OCI-LY7 (cell line): ENCODE data around the gene AHCYL1. TPM values are rescaled to one million over a fixed set of nuclear protein-coding genes. Genes with fewer than 3 reads are reported as not detected.

ENCODE experiments used
- BruUV-seq: library from RNA; stranded (reverse); fragments of 400-500 nt; replicated peaks from 2 replicates; lab custom pipeline; 2021; lab: Mats Ljungman, UMichigan
- CTCF ChIA-PET: fragments of 300-600 bp; sonication (Branson Sonifier 250); formaldehyde crosslinking; loops from one replicate; lab custom pipeline; 2022; ENCODE audit warnings: antibody characterized with exemption; ENCODE audit not compliant: unreplicated experiment; lab: Charles Lee
- POLR2A ChIA-PET: fragments of 300-600 bp; sonication (Branson Sonifier 250); formaldehyde crosslinking; loops from one replicate; lab custom pipeline; 2022; ENCODE audit warnings: antibody characterized with exemption; lab: Charles Lee
- DNase-seq: peaks from one replicate; pipeline ENCODE4 v3.0.0-alpha.2; 2015; ENCODE audit warnings: low spot score
- H2AFZ ChIP-seq: fragments of 200-600 bp; sonication (generic), shearing (Covaris generic); 2 replicates; pipeline ENCODE4 v1.6.1; 2014; ENCODE audit warnings: mild to moderate bottlenecking, antibody characterized with exemption, low read length, moderate library complexity
- H3K27ac ChIP-seq: fragments of 200-600 bp; sonication (generic); 2 replicates; pipeline ENCODE4 v1.5.1; 2014; ENCODE audit warnings: mixed run types, low read depth, mild to moderate bottlenecking, moderate library complexity, low read length, inconsistent platforms; ENCODE audit not compliant: poor library complexity, severe bottlenecking
- H3K36me3 ChIP-seq: fragments of 200-600 bp; sonication (generic); 2 replicates; pipeline ENCODE4 v1.6.1; 2014; ENCODE audit warnings: mild to moderate bottlenecking, antibody characterized with exemption, low read length, moderate library complexity, mixed read lengths; ENCODE audit not compliant: insufficient read depth
- H3K4me1 ChIP-seq: fragments of 200-600 bp; sonication (generic); 2 replicates; pipeline ENCODE4 v1.5.1; 2014; ENCODE audit warnings: mild to moderate bottlenecking, low read length; ENCODE audit not compliant: insufficient read depth, poor library complexity, severe bottlenecking
- H3K4me2 ChIP-seq: fragments of 200-600 bp; sonication (generic); 2 replicates; pipeline ENCODE4 v1.6.1; 2014; ENCODE audit warnings: mild to moderate bottlenecking, low read length
- H3K4me3 ChIP-seq: fragments of 200-600 bp; sonication (generic); 2 replicates; pipeline ENCODE4 v1.5.1; 2014; ENCODE audit warnings: mild to moderate bottlenecking, low read depth, low read length; ENCODE audit not compliant: poor library complexity, severe bottlenecking
- H3K79me2 ChIP-seq: fragments of 200-600 bp; sonication (generic); 2 replicates; pipeline ENCODE4 v1.6.1; 2016; ENCODE audit warnings: low read depth, mild to moderate bottlenecking, low read length, moderate library complexity, mixed read lengths; ENCODE audit not compliant: insufficient read depth
- H3K9me2 ChIP-seq: fragments of 200-600 bp; sonication (generic); 2 replicates; pipeline ENCODE4 v1.6.1; 2016; ENCODE audit warnings: mild to moderate bottlenecking, low read length, mixed read lengths; ENCODE audit not compliant: insufficient read depth
- H3K9me3 ChIP-seq: fragments of 200-600 bp; sonication (generic); 2 replicates; pipeline ENCODE4 v1.6.1; 2014; ENCODE audit warnings: mild to moderate bottlenecking, mixed run types, low read length, mixed read lengths
- H4K20me1 ChIP-seq: fragments of 200-600 bp; sonication (generic); 2 replicates; pipeline ENCODE4 v1.6.1; 2014; ENCODE audit warnings: mild to moderate bottlenecking, antibody characterized with exemption, low read length, moderate library complexity, mixed read lengths; ENCODE audit not compliant: insufficient read depth
- EZH2phosphoT487 ChIP-seq: fragments of 200-600 bp; sonication (generic); IDR thresholded peaks from 2 replicates; pipeline ENCODE4 v1.6.1; 2018; ENCODE audit warnings: low read depth, borderline replicate concordance, mild to moderate bottlenecking, mixed run types, antibody characterized with exemption, low read length, moderate library complexity, mixed read lengths
- intact Hi-C: fragments of 100-400 bp; cut with micrococcal nuclease; formaldehyde crosslinking; loops from one replicate; pipeline ENCODE4 v1.10.0; 2022; ENCODE audit not compliant: unreplicated experiment
- total RNA-seq, 2 experiments: library from RNA; depleted of rRNA in 1 of 2; stranded (reverse); fragments of >200 nt in 1 of 2; shearing (Covaris generic) in 1 of 2; gene quantifications; 2 replicates each; pipeline ENCODE4 v1.2.3, GENCODE V29; 2014 to 2022
- TF ChIP-seq, protein P1 (sequence below): fragments of 200-600 bp; sonication (generic); conservative IDR thresholded peaks from 2 replicates; pipeline ENCODE4 v1.5.1; 2014; ENCODE audit warnings: mild to moderate bottlenecking, antibody characterized with exemption, low read length, moderate library complexity, mixed read lengths

The AHCYL1 gene
- total RNA-seq, 2 experiments from 2014 or later = 20.5 to 45.5 TPM

DNA sequence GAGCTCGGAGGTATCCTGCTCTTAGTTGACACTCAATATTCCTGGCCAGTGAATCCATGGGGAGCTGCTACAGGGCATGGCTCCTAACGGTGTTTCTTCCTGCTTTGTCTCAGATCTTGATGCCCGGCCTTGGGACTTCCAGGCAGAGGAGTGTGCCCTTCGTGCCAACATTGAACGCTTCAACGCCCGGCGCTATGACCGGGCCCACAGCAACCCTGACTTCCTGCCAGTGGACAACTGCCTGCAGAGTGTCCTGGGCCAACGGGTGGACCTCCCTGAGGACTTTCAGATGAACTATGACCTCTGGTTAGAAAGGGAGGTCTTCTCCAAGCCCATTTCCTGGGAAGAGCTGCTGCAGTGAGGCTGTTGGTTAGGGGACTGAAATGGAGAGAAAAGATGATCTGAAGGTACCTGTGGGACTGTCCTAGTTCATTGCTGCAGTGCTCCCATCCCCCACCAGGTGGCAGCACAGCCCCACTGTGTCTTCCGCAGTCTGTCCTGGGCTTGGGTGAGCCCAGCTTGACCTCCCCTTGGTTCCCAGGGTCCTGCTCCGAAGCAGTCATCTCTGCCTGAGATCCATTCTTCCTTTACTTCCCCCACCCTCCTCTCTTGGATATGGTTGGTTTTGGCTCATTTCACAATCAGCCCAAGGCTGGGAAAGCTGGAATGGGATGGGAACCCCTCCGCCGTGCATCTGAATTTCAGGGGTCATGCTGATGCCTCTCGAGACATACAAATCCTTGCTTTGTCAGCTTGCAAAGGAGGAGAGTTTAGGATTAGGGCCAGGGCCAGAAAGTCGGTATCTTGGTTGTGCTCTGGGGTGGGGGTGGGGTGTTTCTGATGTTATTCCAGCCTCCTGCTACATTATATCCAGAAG is 69.2 kb downstream of the AHCYL1 start:
- H3K27ac ChIP-seq = no peak overlapping the region
- POLR2A ChIA-PET = interaction anchor here (0.6 to 1.0 kb wide), 3 partner anchors 9 to 401 kb away, joined by 3 to 6 read pairs (median 5); no protein-coding TSS in a partner anchor
- intact Hi-C loops = loop anchor here (1.0 kb wide), 1 partner anchor 53 kb away; no protein-coding TSS in a partner anchor

DNA sequence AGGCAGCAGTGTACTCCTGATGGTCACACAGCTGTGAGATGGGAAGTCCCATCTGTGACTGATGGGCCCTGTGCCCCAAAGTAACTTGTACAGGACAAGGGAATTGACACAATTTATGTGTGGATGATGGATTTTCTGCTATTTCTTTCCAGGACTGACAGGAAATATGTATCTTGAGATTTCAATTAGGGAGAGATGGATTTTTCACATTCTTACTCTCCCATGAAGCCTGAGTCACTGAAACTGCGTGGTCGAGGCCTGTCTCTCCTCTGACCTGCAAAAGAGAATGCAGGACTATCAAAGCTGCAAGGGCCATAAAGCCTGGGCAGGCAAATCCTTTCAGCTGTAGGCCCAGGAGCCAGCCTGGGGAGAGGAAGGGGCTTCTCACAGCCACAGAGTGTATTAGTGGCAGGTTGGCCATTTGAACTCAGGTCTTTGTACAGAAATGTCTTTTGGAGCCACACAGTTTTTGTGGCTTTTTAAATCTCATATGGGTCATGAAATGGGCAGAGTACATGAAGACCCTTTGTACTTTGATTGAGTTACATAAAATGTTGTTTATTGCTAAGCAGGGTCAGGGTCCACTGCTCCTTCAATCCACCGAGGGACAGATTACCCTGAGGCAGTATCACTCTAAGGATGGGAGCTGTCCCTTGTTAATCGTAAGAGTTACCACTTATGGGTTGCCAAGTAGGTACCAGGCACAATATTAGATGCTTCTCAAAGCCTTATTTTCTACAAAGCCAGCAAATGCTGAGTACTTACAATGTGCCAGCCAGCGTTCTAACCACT is 71.1 kb downstream of the AHCYL1 start:
- BruUV-seq = no TSS peak
- DNase-seq = no peak
- no peak overlapping the region for H2AFZ ChIP-seq
- H3K9me2 ChIP-seq = no peaks in the 10 kb centered on the region
- no peak for TF ChIP-seq EZH2phosphoT487
- TF ChIP-seq, protein P1, sequence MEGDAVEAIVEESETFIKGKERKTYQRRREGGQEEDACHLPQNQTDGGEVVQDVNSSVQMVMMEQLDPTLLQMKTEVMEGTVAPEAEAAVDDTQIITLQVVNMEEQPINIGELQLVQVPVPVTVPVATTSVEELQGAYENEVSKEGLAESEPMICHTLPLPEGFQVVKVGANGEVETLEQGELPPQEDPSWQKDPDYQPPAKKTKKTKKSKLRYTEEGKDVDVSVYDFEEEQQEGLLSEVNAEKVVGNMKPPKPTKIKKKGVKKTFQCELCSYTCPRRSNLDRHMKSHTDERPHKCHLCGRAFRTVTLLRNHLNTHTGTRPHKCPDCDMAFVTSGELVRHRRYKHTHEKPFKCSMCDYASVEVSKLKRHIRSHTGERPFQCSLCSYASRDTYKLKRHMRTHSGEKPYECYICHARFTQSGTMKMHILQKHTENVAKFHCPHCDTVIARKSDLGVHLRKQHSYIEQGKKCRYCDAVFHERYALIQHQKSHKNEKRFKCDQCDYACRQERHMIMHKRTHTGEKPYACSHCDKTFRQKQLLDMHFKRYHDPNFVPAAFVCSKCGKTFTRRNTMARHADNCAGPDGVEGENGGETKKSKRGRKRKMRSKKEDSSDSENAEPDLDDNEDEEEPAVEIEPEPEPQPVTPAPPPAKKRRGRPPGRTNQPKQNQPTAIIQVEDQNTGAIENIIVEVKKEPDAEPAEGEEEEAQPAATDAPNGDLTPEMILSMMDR = no peak
- intact Hi-C loops = no loop called here
- no peaks in the 10 kb centered on the region for H3K4me1 ChIP-seq
- POLR2A ChIA-PET = no interaction called here
- H3K4me3 ChIP-seq = no peak overlapping the region
- H3K9me3 ChIP-seq = no peaks in the 10 kb centered on the region
- H3K36me3 ChIP-seq = peaks cover 74% of the 10 kb centered on the region
- CTCF ChIA-PET = no interaction called here
- no peak overlapping the region for H3K4me2 ChIP-seq
- no peaks in the 10 kb centered on the region for H4K20me1 ChIP-seq
- H3K79me2 ChIP-seq = no peaks in the 10 kb centered on the region
- no peak overlapping the region for H3K27ac ChIP-seq

More for the DNA sequence above, 69.2 kb downstream of the AHCYL1 start:
- DNase-seq = peak; percentile 63
- H3K36me3 ChIP-seq = peaks cover 93% of the 10 kb centered on the region
- BruUV-seq = no TSS peak
- no peaks in the 10 kb centered on the region for H3K79me2 ChIP-seq
- no peaks in the 10 kb centered on the region for H3K4me1 ChIP-seq
- H2AFZ ChIP-seq = no peak overlapping the region
- H3K4me2 ChIP-seq = no peak overlapping the region
- no peak overlapping the region for H3K4me3 ChIP-seq
- no peaks in the 10 kb centered on the region for H3K9me3 ChIP-seq
- CTCF ChIA-PET = interaction anchor here (0.8 to 2.0 kb wide), 2 partner anchors 12 to 52 kb away, joined by 3 to 7 read pairs; no protein-coding TSS in a partner anchor
- no peak for TF ChIP-seq EZH2phosphoT487
- TF ChIP-seq, protein P1 = peak; percentile 96
- H4K20me1 ChIP-seq = no peaks in the 10 kb centered on the region
- no peaks in the 10 kb centered on the region for H3K9me2 ChIP-seq
